Activated gamma-delta T cell treated with Interleukin-2 at 50 U/mL for 16 hours (primary cell): ENCODE data around the gene PTBP1.

Experiments
- DNase-seq: peaks from one replicate; pipeline ENCODE4 v3.0.0-alpha.2; 2020

The PTBP1 gene

GRCh38 chr19:798415-799075 lies 1.3 kb downstream of the PTBP1 start:
- no peak for DNase-seq

GRCh38 chr19:799076-799881 lies 2.0 kb downstream of the PTBP1 start:
- no peak for DNase-seq

GRCh38 chr19:800360-801029 lies 3.2 kb downstream of the PTBP1 start:
- DNase-seq = no peak

GRCh38 chr19:801030-801860 lies 4.0 kb downstream of the PTBP1 start:
- DNase-seq = no peak

DNA sequence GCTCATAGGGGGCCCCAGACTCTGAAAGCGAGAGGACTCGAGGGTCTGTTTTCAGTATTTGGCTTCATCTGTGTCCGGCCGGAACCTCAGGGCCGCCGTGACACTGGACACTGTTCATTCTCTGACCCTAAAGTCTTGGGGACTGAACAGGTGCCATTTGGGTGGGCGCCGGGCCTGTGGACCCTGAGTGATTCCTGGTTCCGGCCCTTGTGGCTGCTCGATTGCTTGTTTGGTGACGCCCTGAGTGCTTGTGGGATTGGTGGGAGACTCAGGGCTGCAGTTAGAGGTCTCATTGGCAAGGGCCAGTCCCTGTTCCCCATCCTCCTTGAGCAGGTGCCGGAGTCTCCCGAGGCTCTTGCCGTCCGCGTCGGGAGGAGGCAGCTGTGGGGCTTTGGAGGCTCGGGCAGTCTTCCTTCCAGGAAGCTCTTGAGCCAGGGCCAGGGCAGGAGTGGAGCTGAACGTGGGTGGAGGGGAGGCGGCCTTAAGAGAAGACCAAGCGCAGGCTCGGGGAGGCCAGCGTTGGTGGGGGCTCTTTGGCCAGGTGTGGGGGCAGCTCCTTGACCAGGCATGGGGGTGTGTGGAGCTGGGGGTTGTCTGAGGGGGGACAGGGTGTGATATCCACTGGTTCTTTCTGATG lies 4.7 kb downstream of the PTBP1 start:
- no peak for DNase-seq

DNA sequence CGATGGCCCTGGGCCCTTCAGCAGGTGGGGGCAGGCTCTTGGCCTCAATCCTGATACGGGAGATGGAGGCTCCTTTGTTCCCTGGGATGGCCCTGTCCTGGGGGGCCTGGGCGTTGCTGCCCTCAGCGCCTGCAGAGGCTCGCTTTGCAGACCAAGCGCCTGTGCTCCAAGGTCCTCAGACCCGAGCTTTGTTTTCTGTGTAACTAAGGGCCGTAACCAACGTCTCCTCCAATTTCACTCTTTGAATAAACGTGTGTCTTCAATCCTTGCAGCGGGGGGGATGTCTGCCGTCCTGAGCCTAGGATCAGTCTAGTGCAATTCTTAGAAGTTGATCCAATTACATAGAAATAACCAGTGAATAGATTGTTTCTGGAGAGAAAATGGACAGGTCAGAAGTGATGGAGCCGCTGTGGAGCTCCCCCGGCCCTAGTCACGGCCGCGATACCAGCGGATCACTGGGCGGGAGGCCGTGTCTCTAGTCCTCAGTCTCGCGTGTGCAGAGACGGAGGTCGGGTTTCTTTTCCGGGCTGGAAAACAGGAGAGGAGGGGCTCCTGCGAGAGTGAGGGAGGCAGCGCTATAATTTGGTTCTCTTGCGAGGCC lies 5.3 kb downstream of the PTBP1 start:
- DNase-seq = no peak

DNA sequence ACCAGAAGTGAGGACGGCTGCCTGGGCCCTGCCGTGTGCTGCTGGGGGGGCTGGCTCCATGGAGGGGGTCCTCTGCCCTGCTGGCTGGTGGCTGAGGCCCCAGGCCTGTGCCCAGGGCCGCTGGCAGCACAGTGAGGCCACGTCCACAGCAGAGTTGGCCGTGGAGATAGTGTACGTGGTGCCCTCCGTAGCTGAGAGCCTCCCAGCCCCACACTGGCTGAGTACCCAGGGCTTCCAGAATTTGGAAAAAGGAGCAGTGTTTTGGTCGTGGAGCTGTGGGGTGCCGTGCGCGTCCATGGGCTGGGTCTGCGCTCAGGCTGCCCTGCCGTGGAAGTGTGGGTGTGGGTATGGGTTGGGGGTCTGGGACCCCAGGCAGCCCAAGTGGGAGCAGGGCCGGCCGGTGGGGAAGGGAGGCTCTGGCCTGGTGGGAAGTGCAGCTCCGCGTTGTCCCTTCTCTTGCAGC lies 5.9 kb downstream of the PTBP1 start:
- no peak for DNase-seq

DNA sequence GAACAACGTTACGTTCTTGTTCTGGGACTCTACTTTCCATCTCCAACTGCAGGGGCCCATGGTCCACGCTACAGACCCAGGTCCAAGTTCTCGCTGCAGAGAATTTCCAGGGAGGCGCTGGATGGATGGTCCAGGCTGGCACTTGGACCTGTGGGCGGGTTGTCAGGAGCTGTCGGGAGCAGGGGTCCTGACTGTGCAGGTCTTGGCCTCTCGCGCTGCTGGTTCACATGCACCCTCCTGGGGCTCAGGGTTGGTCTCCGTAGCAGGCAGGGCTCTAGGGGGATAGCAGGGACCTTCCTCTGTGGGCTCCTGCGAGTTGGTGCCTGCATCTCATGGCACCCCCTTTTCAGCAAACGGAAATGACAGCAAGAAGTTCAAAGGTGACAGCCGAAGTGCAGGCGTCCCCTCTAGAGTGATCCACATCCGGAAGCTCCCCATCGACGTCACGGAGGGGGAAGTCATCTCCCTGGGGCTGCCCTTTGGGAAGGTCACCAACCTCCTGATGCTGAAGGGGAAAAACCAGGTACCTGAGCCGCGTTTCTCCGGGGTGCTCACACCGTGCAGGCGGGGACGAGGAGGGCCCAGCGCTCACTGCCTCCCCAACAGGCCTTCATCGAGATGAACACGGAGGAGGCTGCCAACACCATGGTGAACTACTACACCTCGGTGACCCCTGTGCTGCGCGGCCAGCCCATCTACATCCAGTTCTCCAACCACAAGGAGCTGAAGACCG lies 6.6 kb downstream of the PTBP1 start:
- no peak for DNase-seq

DNA sequence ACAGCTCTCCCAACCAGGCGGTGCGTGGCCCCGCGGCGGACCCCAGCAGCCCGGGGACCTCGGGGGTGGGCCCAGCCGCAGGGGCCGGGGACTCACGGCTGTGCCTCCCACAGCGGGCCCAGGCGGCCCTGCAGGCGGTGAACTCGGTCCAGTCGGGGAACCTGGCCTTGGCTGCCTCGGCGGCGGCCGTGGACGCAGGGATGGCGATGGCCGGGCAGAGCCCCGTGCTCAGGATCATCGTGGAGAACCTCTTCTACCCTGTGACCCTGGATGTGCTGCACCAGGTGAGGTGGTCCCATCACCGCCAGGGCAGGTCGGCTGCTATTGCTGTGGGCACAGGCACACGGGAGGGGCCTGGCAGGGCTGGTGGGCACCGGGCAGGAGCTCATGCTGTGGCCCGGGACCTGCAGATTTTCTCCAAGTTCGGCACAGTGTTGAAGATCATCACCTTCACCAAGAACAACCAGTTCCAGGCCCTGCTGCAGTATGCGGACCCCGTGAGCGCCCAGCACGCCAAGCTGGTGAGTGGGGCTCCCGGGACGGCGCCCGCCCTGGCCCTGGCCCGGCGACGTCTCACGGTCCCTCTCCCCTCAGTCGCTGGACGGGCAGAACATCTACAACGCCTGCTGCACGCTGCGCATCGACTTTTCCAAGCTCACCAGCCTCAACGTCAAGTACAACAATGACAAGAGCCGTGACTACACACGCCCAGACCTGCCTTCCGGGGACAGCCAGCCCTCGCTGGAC lies 7.3 kb downstream of the PTBP1 start:
- no peak for DNase-seq

DNA sequence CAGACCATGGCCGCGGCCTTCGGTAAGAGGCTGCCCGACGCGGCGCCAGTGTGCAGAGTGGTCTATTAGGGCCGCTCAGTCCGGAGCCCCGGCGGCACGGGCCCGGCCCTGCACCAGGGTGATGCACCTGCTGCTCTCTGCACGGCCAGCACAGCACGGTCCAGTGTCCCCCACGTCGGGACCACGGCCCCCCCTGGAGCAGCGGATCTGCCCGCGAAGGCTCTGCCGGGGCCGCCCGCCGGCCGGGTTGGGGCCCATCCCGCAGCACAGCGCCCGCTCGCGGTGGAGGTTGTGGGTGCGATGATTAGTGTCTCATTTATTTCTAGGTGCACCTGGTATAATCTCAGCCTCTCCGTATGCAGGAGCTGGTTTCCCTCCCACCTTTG lies 7.9 kb downstream of the PTBP1 start:
- no peak for DNase-seq

DNA sequence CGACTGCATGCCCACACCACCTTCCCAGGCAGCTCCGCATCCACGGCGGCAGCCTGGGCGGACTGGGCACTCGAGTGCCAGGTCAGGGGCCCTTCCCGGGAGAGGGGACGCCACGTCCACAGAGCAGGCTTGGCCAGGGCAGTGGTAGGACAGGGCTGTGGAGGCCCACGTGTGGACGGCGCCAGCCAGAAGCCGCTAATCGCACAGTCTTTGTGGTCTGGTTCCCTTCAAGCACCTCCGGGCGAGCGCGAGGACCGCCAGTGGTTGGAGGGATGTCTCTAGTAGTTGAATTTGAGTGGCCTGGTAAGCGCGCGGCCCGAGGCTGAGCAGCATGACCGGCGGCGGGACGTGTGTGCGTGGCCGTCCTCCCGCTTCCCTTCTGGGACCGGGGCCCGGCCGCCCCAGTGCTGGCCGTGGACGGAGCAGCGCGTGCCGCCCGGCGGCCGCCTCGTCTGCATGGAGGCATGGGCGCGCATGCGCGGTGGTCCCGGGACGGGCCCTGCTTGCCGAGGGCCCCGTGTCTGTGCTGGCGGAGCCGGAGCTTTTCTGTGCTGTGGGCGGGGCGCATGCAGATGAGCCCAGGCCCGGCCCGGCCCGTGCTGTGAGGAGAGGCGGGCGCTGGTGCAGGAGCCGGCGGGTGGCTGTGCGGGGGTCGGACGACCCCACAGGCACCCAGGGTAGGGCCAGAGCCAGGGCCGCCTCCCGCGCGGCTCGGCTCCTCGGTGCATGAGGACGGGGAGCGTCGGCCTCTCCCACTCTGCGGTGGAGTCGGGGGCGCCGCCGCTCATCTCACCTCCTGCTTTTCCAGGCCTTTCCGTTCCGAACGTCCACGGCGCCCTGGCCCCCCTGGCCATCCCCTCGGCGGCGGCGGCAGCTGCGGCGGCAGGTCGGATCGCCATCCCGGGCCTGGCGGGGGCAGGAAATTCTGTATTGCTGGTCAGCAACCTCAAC lies 8.6 kb downstream of the PTBP1 start:
- DNase-seq = no peak

- no peak for DNase-seq
Observed at GRCh38 chr19:806815-807421, 9.7 kb downstream of the PTBP1 start.

DNA sequence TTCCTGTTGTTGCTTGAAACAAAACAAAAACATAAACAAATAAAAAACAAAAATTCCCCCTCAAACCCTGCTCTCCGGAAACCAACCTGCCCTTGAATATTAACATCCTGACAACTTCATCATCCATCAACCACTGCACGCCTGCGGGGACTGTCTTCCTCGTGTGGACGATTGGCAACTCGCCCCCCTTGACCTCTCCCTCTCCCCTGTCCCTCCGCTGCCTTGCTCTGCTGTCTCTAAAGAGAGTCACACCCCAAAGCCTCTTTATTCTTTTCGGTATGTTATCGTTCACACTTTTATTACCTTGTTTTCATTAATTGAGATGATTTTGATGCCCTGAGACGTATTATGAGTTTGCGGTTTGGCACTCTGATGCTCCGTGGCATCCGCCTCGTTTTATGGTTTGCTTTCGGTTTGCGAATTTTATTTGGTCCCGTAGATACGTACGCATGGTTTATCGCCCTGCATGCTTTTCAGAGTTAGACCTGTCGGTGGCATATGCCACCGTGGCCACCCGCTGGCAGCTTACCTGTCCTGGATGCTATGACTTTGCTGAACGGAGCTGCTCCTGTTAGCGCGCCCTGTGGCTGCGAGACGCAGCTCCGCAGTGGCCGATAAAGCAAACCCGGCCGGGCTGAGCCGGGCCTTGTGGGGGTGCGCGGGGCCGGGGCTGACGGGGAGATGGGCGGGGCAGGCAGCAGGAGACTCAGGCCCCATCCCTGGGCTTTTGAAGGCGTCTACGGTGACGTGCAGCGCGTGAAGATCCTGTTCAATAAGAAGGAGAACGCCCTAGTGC lies 10.6 kb downstream of the PTBP1 start:
- no peak for DNase-seq

- DNase-seq = no peak
Observed at GRCh38 chr19:808423-808775, 11.1 kb downstream of the PTBP1 start.

DNA sequence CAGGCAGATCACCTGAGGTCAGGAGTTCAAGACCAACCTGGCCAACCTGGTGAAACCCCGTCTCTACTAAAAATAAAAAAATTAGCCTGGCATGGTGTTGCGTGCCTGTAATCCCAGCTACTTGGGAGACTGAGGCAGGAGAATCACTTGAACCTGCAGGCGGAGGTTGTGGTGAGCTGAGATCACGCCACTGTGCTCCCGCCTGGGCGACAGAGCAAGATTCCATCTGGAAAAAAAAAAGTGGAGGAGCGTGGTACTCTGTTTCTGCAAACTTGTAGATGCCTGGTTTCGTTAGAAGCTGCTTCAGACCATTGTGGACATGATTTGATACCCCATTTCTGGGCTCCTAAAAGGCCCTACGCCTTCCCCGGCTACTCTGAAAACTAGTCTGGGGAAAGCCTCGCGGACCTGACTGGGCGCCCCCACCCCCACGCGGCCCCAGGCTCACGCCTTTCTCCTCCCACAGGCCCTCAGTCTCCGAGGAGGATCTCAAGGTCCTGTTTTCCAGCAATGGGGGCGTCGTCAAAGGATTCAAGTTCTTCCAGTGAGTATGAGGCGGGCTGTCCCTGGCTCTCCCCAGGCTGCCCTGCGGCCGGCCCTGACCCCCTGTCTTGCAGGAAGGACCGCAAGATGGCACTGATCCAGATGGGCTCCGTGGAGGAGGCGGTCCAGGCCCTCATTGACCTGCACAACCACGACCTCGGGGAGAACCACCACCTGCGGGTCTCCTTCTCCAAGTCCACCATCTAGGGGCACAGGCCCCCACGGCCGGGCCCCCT lies 13.0 kb downstream of the PTBP1 start:
- no peak for DNase-seq

- no peak for DNase-seq
Observed at GRCh38 chr19:810883-811489, 13.7 kb downstream of the PTBP1 start.

GRCh38 chr19:811506-812048 lies 14.3 kb downstream of the PTBP1 start:
- DNase-seq = no peak
